Dermis microvascular lymphatic vessel endothelial cell (primary cell): ENCODE measurements around the gene IRF2. TPM values are rescaled to one million over a fixed set of nuclear protein-coding genes. Genes with fewer than 3 reads are reported as not detected.
A peak's percentile ranks its signal among the peaks of the same experiment; 100 is the strongest.
"Not testable (repeated sequence)": the region's sequence is repeated elsewhere in the genome, so short reads cannot be mapped to it uniquely, and the experiment has no call there.

Source experiments
- DNase-seq, 2 donors: peaks; one replicate each; pipeline versions ENCODE4 v3.0.0 to v3.0.0-alpha.2; 2010; ENCODE audit warnings: low read depth in 2 of 2
- total RNA-seq: library from RNA; depleted of rRNA; stranded (reverse); fragments of >200 nt; gene quantifications from 2 replicates; pipeline ENCODE4 v1.2.1, GENCODE V29; 2014

IRF2 gene
- total RNA-seq, 1 donor from 2014 or later = 20.0 TPM

GRCh38 chr4:184392748-184393559 is 81.4 kb downstream of the IRF2 start:
- no peak for DNase-seq

GRCh38 chr4:184392316-184392715 is 82.0 kb downstream of the IRF2 start:
- DNase-seq = no peak

- no peak for DNase-seq
These were observed 84.1 kb downstream of the IRF2 start for GRCh38 chr4:184389978-184390900.

- DNase-seq = no peak
These were observed 86.2 kb downstream of the IRF2 start for GRCh38 chr4:184388106-184388505.

- DNase-seq = no peak
These were observed 87.0 kb downstream of the IRF2 start for GRCh38 chr4:184387351-184387750.

- peak in 1 of 2 donors; percentile 17 for DNase-seq
These were observed 88.0 kb downstream of the IRF2 start for GRCh38 chr4:184386271-184386781.

GRCh38 chr4:184385705-184386141 is 88.6 kb downstream of the IRF2 start:
- peak; percentile 63 to 65 for DNase-seq

- no peak for DNase-seq
These were observed 89.4 kb downstream of the IRF2 start for GRCh38 chr4:184384810-184385557.

- DNase-seq = peak in 1 of 2 donors; percentile 60
These were observed 90.1 kb downstream of the IRF2 start for GRCh38 chr4:184384056-184384809.

- DNase-seq = peak in 1 of 2 donors; percentile 87
These were observed 90.8 kb downstream of the IRF2 start for GRCh38 chr4:184383497-184384055.

GRCh38 chr4:184382189-184382846 is 92.0 kb downstream of the IRF2 start:
- DNase-seq = peak in 1 of 2 donors; percentile 48

- no peak for DNase-seq
These were observed 93.6 kb downstream of the IRF2 start for GRCh38 chr4:184380707-184381106.

GRCh38 chr4:184380214-184380613 is 94.1 kb downstream of the IRF2 start:
- not testable (repeated sequence) for DNase-seq

- no peak for DNase-seq
These were observed 97.4 kb downstream of the IRF2 start for GRCh38 chr4:184376923-184377322.

- no peak for DNase-seq
These were observed 98.1 kb downstream of the IRF2 start for GRCh38 chr4:184376126-184376838.

GRCh38 chr4:184375623-184376022 is 98.7 kb downstream of the IRF2 start:
- not testable (repeated sequence) for DNase-seq

GRCh38 chr4:184375027-184375426 is 99.3 kb downstream of the IRF2 start:
- no peak for DNase-seq

GRCh38 chr4:184373886-184374405 is 100.4 kb downstream of the IRF2 start:
- no peak for DNase-seq

- DNase-seq = no peak
These were observed 103.0 kb downstream of the IRF2 start for GRCh38 chr4:184371390-184371787.
